Endothelial cell of coronary artery (primary cell): ENCODE measurements around the gene ERP44. TPM values are rescaled to one million over a fixed set of nuclear protein-coding genes. Genes with fewer than 3 reads are reported as not detected.

Experiments
- total RNA-seq: library from RNA; depleted of rRNA; stranded (reverse); fragments of >200 nt; gene quantifications from 2 replicates; pipeline ENCODE4 v1.2.3, GENCODE V29; 2014

ERP44 gene
- total RNA-seq: 6.7 and 10.1 TPM in 2 replicates

GRCh38 chr9:100098887-100099721 is at the start of gene ERP44, which contains the start of gene INVS:
ERP44 (minus strand) TSS chr9:100099000; CDS start chr9:100098840, 160 bp downstream.
INVS (plus strand) TSS chr9:100099243; CDS start chr9:100104522, 5,279 bp downstream.

Other genes starting within 250 kb of the ERP44 start
- 9.6 and 12.8 TPM in 2 replicates for gene STX17, start 192.3 kb downstream of the ERP44 start, total RNA-seq
- 20.4 and 30.3 TPM in 2 replicates for gene INVS, start 243 bp upstream of the ERP44 start, total RNA-seq